HL-60 (cell line): ENCODE measurements around the gene KLC4.

Source experiments
- DNase-seq, 2 experiments: peaks; one replicate each; pipeline ENCODE4 v3.0.0-alpha.2; 2010 to 2020; ENCODE audit warnings: low read depth in 1 of 2, low spot score in 1 of 2
- H3K27ac ChIP-seq: fragments of 250-450 bp; sonication (Bioruptor Pico); replicated peaks from 2 replicates; pipeline ENCODE4 v1.5.1; 2020; ENCODE audit warnings: mild to moderate bottlenecking, moderate library complexity
- H3K27me3 ChIP-seq: fragments of 250-450 bp; sonication (Bioruptor Pico); 2 replicates; pipeline ENCODE4 v1.5.1; 2021; ENCODE audit warnings: mild to moderate bottlenecking, moderate library complexity; ENCODE audit not compliant: insufficient read depth, poor library complexity, severe bottlenecking
- H3K4me3 ChIP-seq: replicated peaks from 2 replicates; pipeline ENCODE4 v1.5.1; 2011; ENCODE audit warnings: mild to moderate bottlenecking, control low read depth, low read length; ENCODE audit not compliant: insufficient read depth
- GABPA ChIP-seq: IDR thresholded peaks from 2 replicates; pipeline ENCODE4 v1.6.1; 2012; ENCODE audit warnings: low read depth
- POLR2AphosphoS5 ChIP-seq: IDR thresholded peaks from 2 replicates; pipeline ENCODE4 v1.6.1; 2012; ENCODE audit warnings: low read depth
- SPI1 ChIP-seq: IDR thresholded peaks from 2 replicates; pipeline ENCODE4 v1.6.1; 2012; ENCODE audit warnings: low read depth, mild to moderate bottlenecking, borderline replicate concordance
- TF ChIP-seq, protein P1 (sequence below): IDR thresholded peaks from 2 replicates; pipeline ENCODE4 v1.6.1; 2012; ENCODE audit warnings: low read depth; ENCODE audit not compliant: insufficient replicate concordance
- TF ChIP-seq, protein P2 (sequence below): IDR thresholded peaks from one replicate; pipeline ENCODE4 v1.5.1; 2011; ENCODE audit warnings: low read length, control low read depth, inconsistent platforms; ENCODE audit not compliant: insufficient read depth

The KLC4 gene

DNA sequence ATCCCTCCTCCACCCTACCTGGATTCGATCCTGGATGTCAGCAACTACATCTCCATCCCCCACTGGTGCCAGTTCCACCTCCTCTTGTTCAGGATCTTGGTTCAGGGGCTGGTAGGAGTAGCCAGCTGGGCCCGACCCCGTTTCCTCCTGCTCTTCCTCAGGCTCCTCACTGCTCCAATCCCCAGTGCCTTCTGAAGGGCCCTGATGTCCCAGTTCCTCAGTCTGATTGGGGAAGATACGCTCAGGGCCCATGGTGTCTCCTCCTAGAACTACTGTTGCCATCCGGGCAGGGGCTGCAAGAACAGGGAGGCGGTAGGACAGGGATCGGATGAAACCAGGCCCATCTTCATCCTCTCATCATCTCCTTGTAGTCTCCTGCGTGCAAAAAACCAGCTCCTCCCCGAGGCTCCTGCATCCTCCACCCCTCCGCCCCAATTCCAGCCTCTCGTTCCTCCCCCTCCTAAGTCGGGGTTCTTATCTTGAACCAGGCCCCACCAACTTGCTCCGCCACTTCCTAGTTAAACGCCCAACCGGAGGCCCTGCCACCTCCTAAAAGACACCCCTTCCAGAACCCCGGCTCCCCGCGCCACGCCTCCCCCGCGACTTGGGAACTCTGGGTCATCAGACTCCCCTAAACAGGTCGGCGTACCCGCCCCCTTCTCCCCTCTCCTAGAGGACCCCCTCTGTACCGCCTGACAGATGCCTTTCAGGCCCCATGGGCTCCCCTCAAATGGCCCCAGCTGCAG, 46.2 kb upstream of the KLC4 start:
- TF ChIP-seq, protein P1, sequence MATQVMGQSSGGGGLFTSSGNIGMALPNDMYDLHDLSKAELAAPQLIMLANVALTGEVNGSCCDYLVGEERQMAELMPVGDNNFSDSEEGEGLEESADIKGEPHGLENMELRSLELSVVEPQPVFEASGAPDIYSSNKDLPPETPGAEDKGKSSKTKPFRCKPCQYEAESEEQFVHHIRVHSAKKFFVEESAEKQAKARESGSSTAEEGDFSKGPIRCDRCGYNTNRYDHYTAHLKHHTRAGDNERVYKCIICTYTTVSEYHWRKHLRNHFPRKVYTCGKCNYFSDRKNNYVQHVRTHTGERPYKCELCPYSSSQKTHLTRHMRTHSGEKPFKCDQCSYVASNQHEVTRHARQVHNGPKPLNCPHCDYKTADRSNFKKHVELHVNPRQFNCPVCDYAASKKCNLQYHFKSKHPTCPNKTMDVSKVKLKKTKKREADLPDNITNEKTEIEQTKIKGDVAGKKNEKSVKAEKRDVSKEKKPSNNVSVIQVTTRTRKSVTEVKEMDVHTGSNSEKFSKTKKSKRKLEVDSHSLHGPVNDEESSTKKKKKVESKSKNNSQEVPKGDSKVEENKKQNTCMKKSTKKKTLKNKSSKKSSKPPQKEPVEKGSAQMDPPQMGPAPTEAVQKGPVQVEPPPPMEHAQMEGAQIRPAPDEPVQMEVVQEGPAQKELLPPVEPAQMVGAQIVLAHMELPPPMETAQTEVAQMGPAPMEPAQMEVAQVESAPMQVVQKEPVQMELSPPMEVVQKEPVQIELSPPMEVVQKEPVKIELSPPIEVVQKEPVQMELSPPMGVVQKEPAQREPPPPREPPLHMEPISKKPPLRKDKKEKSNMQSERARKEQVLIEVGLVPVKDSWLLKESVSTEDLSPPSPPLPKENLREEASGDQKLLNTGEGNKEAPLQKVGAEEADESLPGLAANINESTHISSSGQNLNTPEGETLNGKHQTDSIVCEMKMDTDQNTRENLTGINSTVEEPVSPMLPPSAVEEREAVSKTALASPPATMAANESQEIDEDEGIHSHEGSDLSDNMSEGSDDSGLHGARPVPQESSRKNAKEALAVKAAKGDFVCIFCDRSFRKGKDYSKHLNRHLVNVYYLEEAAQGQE, result no peak
- no peak for TF ChIP-seq GABPA
- no peak for TF ChIP-seq POLR2AphosphoS5
- no peak for TF ChIP-seq SPI1
- TF ChIP-seq, protein P2, sequence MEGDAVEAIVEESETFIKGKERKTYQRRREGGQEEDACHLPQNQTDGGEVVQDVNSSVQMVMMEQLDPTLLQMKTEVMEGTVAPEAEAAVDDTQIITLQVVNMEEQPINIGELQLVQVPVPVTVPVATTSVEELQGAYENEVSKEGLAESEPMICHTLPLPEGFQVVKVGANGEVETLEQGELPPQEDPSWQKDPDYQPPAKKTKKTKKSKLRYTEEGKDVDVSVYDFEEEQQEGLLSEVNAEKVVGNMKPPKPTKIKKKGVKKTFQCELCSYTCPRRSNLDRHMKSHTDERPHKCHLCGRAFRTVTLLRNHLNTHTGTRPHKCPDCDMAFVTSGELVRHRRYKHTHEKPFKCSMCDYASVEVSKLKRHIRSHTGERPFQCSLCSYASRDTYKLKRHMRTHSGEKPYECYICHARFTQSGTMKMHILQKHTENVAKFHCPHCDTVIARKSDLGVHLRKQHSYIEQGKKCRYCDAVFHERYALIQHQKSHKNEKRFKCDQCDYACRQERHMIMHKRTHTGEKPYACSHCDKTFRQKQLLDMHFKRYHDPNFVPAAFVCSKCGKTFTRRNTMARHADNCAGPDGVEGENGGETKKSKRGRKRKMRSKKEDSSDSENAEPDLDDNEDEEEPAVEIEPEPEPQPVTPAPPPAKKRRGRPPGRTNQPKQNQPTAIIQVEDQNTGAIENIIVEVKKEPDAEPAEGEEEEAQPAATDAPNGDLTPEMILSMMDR, result no peak
- peak overlapping the region; percentile 94 for H3K4me3 ChIP-seq
- H3K27ac ChIP-seq, result peak overlapping the region; percentile 64
- DNase-seq, result peak in 1 of 2 experiments; percentile 63
- H3K27me3 ChIP-seq, result no peaks in the 10 kb centered on the region

DNA sequence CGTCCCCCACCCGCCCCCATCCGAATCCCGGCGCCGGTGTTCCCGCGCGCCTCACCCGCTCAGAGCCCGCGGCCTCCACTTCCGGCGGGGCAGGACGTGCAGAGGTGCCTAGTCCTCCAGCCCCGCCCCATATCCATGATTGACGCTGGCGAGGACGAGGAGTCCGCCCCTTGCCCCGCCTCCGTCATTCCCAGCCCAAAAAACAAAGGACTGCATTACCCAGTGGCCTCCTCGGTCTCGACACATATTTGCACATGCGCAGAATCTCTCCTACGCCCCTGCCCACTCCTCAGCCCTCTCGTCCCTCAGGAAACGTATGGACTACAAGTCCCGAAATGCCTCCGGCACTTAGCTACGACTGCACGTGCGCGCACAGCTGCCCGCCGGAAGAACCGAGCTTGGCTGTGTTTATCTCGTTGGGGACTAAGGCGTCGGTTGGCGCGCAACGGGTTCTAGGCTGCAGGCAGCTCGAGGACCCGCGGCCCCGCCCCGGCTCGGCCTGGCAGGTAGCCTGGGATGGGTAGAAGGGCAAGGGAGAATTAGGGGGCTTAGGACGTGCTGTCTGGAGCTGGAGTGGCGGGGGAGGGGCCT, 45.5 kb upstream of the KLC4 start, which contains the start of the genes KLHDC3 and MEA1:
KLHDC3 (plus strand) TSS at position 407 of the 591 bp plus-strand sequence. CDS start 2,944 bp downstream, outside the sequence.
MEA1 (minus strand) TSS at position 104 of the 591 bp plus-strand sequence. CDS start 133 bp downstream, outside the sequence.
- TF ChIP-seq, protein P1, result no peak
- TF ChIP-seq POLR2AphosphoS5, result peak; percentile 59; the same call in 1 of the 2 replicates
- peak; percentile 73 for TF ChIP-seq GABPA
- peak; percentile 100 for DNase-seq

DNA sequence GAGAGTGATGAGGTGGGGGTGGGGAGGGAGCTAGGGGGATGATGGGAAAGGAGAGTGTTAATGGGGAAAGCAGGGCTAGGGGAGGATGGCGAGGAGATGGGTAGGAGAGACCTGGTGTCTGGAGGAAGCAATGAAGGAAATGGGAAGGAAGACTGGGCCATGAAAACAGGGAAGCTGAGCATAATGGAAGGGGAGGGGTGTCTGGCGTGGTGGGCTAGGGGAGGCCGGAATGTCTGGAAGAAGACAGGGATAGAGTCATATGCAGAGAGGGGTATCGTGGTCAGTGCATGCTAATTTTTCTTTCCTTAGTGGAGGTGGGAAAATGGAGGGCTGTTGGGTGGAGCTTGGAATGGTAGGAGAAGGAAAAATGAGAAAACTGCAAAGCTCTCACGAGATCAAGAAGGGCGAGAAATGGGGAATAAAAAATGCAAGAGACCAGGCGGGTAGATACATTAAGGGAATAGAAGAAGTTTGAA, 45.0 kb upstream of the KLC4 start:
- H3K27me3 ChIP-seq, result no peaks in the 10 kb centered on the region
- H3K27ac ChIP-seq, result peak overlapping the region; percentile 70
- TF ChIP-seq GABPA (no peak), POLR2AphosphoS5 (no peak)
- DNase-seq, result no peak
- H3K4me3 ChIP-seq, result peak overlapping the region; percentile 94

More for the DNA sequence above, 45.5 kb upstream of the KLC4 start, which contains the start of the genes KLHDC3 and MEA1:
- peak within 1 kb of the TSS; percentile 70 for H3K27ac ChIP-seq
- H3K4me3 ChIP-seq, result peak within 1 kb of the TSS; percentile 94
- no peaks in the 10 kb centered on the region for H3K27me3 ChIP-seq

DNA sequence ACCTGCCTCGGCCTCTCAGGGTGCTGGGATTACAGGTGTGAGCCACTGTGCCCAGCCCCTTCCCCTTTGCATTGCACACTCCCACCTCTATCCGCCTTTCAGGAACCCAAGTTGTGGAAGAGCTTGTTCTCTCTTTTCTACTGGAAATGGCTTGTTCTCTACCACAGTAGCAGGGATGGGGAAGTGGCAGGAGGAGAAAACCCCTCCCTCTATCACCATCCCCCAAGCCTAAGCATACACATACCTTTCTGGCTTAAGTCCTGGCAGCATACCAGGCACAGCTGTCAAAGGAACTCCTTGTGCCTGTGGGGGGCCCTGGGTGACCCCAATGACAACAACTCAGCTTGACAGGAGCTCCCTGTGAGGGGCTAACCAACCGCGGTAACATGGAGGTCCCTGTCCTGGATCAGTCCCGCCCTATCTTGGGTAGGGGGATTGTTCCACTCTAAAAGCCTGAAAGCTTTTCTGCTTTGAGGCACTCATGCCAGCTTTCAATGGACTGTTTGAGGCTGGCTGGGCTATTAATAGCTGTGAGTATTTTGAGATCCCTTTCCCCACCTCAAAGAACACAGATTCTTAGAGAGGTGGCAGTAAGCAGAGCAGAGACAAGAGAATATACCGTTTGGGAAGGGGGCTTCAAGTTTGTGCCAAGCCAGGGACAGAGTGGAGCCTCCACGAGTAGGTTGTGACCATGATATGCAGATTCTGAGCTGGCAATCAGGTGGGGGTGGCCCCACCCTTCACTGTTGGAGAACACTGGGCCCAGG, 43.1 kb upstream of the KLC4 start:
- H3K27me3 ChIP-seq, result no peaks in the 10 kb centered on the region
- H3K4me3 ChIP-seq, result peak overlapping the region; percentile 13; the same call in 1 of the 2 replicates
- peak overlapping the region; percentile 56 for H3K27ac ChIP-seq
- TF ChIP-seq, protein P2, result no peak
- peak; percentile 89 for TF ChIP-seq SPI1
- DNase-seq, result peak in 1 of 2 experiments; percentile 73
